Osteocyte (in vitro differentiated cells): Measurements from ENCODE around the gene RBP3. TPM values are rescaled to one million over a fixed set of nuclear protein-coding genes. Genes with fewer than 3 reads are reported as not detected.
"Not testable (repeated sequence)": the region's sequence is repeated elsewhere in the genome, so short reads cannot be mapped to it uniquely, and the experiment has no call there.

Source experiments
- DNase-seq: peaks from one replicate; pipeline ENCODE4 v3.0.0; 2021; ENCODE audit warnings: mixed read lengths; ENCODE audit not compliant: unreplicated experiment; ENCODE audit errors: extremely low spot score
- H3K27ac Mint-ChIP-seq: one replicate; pipeline ENCODE4 v1.8.0; 2021; ENCODE audit warnings: mild to moderate bottlenecking, mixed read lengths; ENCODE audit not compliant: unreplicated experiment
- H3K27me3 Mint-ChIP-seq: one replicate; pipeline ENCODE4 v1.8.0; 2021; ENCODE audit warnings: mixed read lengths; ENCODE audit not compliant: unreplicated experiment
- H3K36me3 Mint-ChIP-seq: one replicate; pipeline ENCODE4 v1.8.0; 2021; ENCODE audit warnings: mixed read lengths; ENCODE audit not compliant: unreplicated experiment
- H3K4me1 Mint-ChIP-seq: one replicate; pipeline ENCODE4 v1.8.0; 2021; ENCODE audit warnings: mixed read lengths; ENCODE audit not compliant: unreplicated experiment
- H3K4me3 Mint-ChIP-seq: one replicate; pipeline ENCODE4 v1.8.0; 2021; ENCODE audit warnings: mild to moderate bottlenecking, moderate library complexity, mixed read lengths; ENCODE audit not compliant: unreplicated experiment
- H3K9me3 Mint-ChIP-seq: one replicate; pipeline ENCODE4 v1.8.0; 2021; ENCODE audit warnings: mixed read lengths; ENCODE audit not compliant: unreplicated experiment
- CTCF ChIP-seq: fragments of 200-600 bp; sonication (generic); IDR thresholded peaks from 2 replicates; pipeline ENCODE4 v1.5.0; 2021; ENCODE audit warnings: antibody characterized with exemption, mild to moderate bottlenecking, moderate library complexity
- total RNA-seq: library from RNA; stranded (reverse); gene quantifications from 2 replicates; pipeline ENCODE4 v1.2.1, GENCODE V29; 2021

The RBP3 gene
- total RNA-seq, 1 donor from 2014 or later: not detected

GRCh38 chr10:47381103-47381395 lies 32.9 kb downstream of the RBP3 start:
- H3K27ac Mint-ChIP-seq: no peak overlapping the region
- peaks cover 13% of the 10 kb centered on the region for H3K27me3 Mint-ChIP-seq
- H3K4me3 Mint-ChIP-seq: no peak overlapping the region
- H3K36me3 Mint-ChIP-seq: no peaks in the 10 kb centered on the region
- peaks cover 12% of the 10 kb centered on the region for H3K4me1 Mint-ChIP-seq
- H3K9me3 Mint-ChIP-seq: no peaks in the 10 kb centered on the region
- no peak for DNase-seq
- TF ChIP-seq CTCF: no peak

GRCh38 chr10:47381427-47382379 lies 33.5 kb downstream of the RBP3 start:
- Mint-ChIP-seq H3K9me3 (no peaks in the 10 kb centered on the region), H3K27me3 (peaks cover 13% of the 10 kb centered on the region), H3K4me1 (peaks cover 12% of the 10 kb centered on the region), H3K27ac (no peak overlapping the region), H3K4me3 (no peak overlapping the region), H3K36me3 (no peaks in the 10 kb centered on the region)
- TF ChIP-seq CTCF: no peak
- peak; percentile 38 for DNase-seq

- peaks cover 13% of the 10 kb centered on the region for H3K27me3 Mint-ChIP-seq
- H3K4me1 Mint-ChIP-seq: peaks cover 12% of the 10 kb centered on the region
- H3K36me3 Mint-ChIP-seq: no peaks in the 10 kb centered on the region
- peak overlapping the region; percentile 80 for H3K4me3 Mint-ChIP-seq
- no peaks in the 10 kb centered on the region for H3K9me3 Mint-ChIP-seq
- H3K27ac Mint-ChIP-seq: no peak overlapping the region
- TF ChIP-seq CTCF: no peak
- DNase-seq: no peak
Measured at GRCh38 chr10:47383261-47384147, 35.3 kb downstream of the RBP3 start.

- no peak for TF ChIP-seq CTCF
- DNase-seq: peak; percentile 90
- peaks cover 12% of the 10 kb centered on the region for H3K4me1 Mint-ChIP-seq
- H3K9me3 Mint-ChIP-seq: no peaks in the 10 kb centered on the region
- H3K27ac Mint-ChIP-seq: peak within 1 kb of the TSS; percentile 3
- H3K36me3 Mint-ChIP-seq: no peaks in the 10 kb centered on the region
- peaks cover 13% of the 10 kb centered on the region for H3K27me3 Mint-ChIP-seq
- H3K4me3 Mint-ChIP-seq: peak within 1 kb of the TSS; percentile 88
Measured at GRCh38 chr10:47384148-47384921, 36.2 kb downstream of the RBP3 start, which contains the start of gene ZNF488. TSS of gene ZNF488 (minus strand) at chr10:47384293. CDS start at chr10:47368829, 15,464 bp downstream.

GRCh38 chr10:47386104-47386503 lies 37.9 kb downstream of the RBP3 start:
- peaks cover 12% of the 10 kb centered on the region for H3K4me1 Mint-ChIP-seq
- not testable (repeated sequence) for H3K36me3 Mint-ChIP-seq, H3K27ac Mint-ChIP-seq, H3K9me3 Mint-ChIP-seq, H3K27me3 Mint-ChIP-seq, H3K4me3 Mint-ChIP-seq
- DNase-seq: peak; percentile 56
